Stimulated activated CD4-positive, alpha-beta T cell treated with anti-CD3 and anti-CD28 coated beads, Interleukin-15, amount 100 ng/mL, for 1 hour (primary cell): ENCODE results near the gene ARMH1.

Source experiments
- DNase-seq, 2 donors: peaks; one replicate each; pipeline ENCODE4 v3.0.0-alpha.2; 2020; ENCODE audit warnings: low read depth in 1 of 2, low spot score in 1 of 2

Gene ARMH1

GRCh38 chr1:44674113-44675000 is at the start of gene ARMH1, which contains the start of gene TMEM53:
ARMH1 (plus strand) TSS chr1:44674714; CDS start chr1:44689698, 14,984 bp downstream.
TMEM53 (minus strand) TSS chr1:44674481; CDS start chr1:44674391, 90 bp downstream.
- DNase-seq, result peak; percentile 93 to 95

GRCh38 chr1:44625348-44625747 is 49.2 kb upstream of the ARMH1 start:
- DNase-seq, result no peak

GRCh38 chr1:44628962-44629756 is 45.4 kb upstream of the ARMH1 start:
- DNase-seq, result no peak

- DNase-seq, result no peak
These were observed 44.4 kb upstream of the ARMH1 start for GRCh38 chr1:44630116-44630515.

- DNase-seq, result no peak
These were observed 43.2 kb upstream of the ARMH1 start for GRCh38 chr1:44631333-44631646.

GRCh38 chr1:44631647-44632539 is 42.6 kb upstream of the ARMH1 start:
- peak; percentile 71 to 86 for DNase-seq

- no peak for DNase-seq
These were observed 41.9 kb upstream of the ARMH1 start for GRCh38 chr1:44632598-44632997.

- DNase-seq, result no peak
These were observed 39.8 kb upstream of the ARMH1 start for GRCh38 chr1:44634606-44635189.

- no peak for DNase-seq
These were observed 39.1 kb upstream of the ARMH1 start for GRCh38 chr1:44635439-44635838.

- no peak for DNase-seq
These were observed 38.3 kb upstream of the ARMH1 start for GRCh38 chr1:44636083-44636687.

- no peak for DNase-seq
These were observed 37.6 kb upstream of the ARMH1 start for GRCh38 chr1:44636688-44637598.

GRCh38 chr1:44637702-44638411 is 36.7 kb upstream of the ARMH1 start:
- DNase-seq, result no peak

- DNase-seq, result no peak
These were observed 34.2 kb upstream of the ARMH1 start for GRCh38 chr1:44640200-44640853.

GRCh38 chr1:44641126-44642102 is 33.1 kb upstream of the ARMH1 start:
- DNase-seq, result no peak

GRCh38 chr1:44642255-44642654 is 32.3 kb upstream of the ARMH1 start:
- no peak for DNase-seq

GRCh38 chr1:44642925-44643324 is 31.6 kb upstream of the ARMH1 start:
- DNase-seq, result no peak

- DNase-seq, result no peak
These were observed 30.7 kb upstream of the ARMH1 start for GRCh38 chr1:44643721-44644334.
